Thymus (tissue), 11 donors: Measurements from ENCODE around the gene PGS1. TPM values are rescaled to one million over a fixed set of nuclear protein-coding genes. Genes with fewer than 3 reads are reported as not detected.

Experiments
- DNase-seq, 9 donors: peaks; one replicate each; pipeline ENCODE4 v3.0.0-alpha.2; 2013; ENCODE audit warnings: low spot score in 9 of 9, low read depth in 6 of 9, missing footprints in 1 of 9
- H3K27ac ChIP-seq, 2 donors: one replicate each; pipeline ENCODE4 v1.5.1; 2013; ENCODE audit warnings: control low read depth in 1 of 2, low read depth in 1 of 2, low read length in 1 of 2, mild to moderate bottlenecking in 1 of 2, moderate library complexity in 1 of 2
- H3K27me3 ChIP-seq, 2 donors: one replicate each; pipeline ENCODE4 v1.5.1; 2013; ENCODE audit warnings: low read length in 1 of 2; ENCODE audit not compliant: control insufficient read depth in 2 of 2, insufficient read depth in 1 of 2
- H3K36me3 ChIP-seq, 2 donors: one replicate each; pipeline ENCODE4 v1.5.1; 2013; ENCODE audit warnings: low read length in 1 of 2, mild to moderate bottlenecking in 1 of 2, moderate library complexity in 1 of 2; ENCODE audit not compliant: control insufficient read depth in 2 of 2, insufficient read depth in 2 of 2
- H3K4me1 ChIP-seq, 2 donors: one replicate each; pipeline ENCODE4 v1.5.1; 2013; ENCODE audit warnings: low read length in 2 of 2; ENCODE audit not compliant: control insufficient read depth in 2 of 2, insufficient read depth in 2 of 2
- H3K4me3 ChIP-seq, 2 donors: one replicate each; pipeline ENCODE4 v1.5.1; 2013; ENCODE audit warnings: low read length in 2 of 2, control low read depth in 1 of 2, mild to moderate bottlenecking in 1 of 2
- H3K9me3 ChIP-seq, 2 donors: one replicate each; pipeline ENCODE4 v1.5.1; 2013; ENCODE audit warnings: low read length in 1 of 2, mild to moderate bottlenecking in 1 of 2; ENCODE audit not compliant: control insufficient read depth in 2 of 2, insufficient read depth in 1 of 2
- WGBS: extraction: QIAGEN DNeasy Blood & Tissue Kit; methylation state at CpG from one replicate; pipeline ENCODE4 v1.1.7; 2013; 5-methylcytosine and 5-hydroxymethylcytosine counted together
- polyA plus RNA-seq: library from polyadenylated mRNA; stranded (reverse); fragments of 200-250 nt; gene quantifications from one replicate; pipeline ENCODE4 v1.2.3, GENCODE V29; 2013
- total RNA-seq: library from RNA; stranded (reverse); fragments of 120-200 nt; gene quantifications from one replicate; pipeline ENCODE4 v1.2.4, GENCODE V29; 2013
- donor health status: healthy.

The PGS1 gene
- total and polyA plus RNA-seq, 2 donors, result 32.1 to 34.6 TPM

DNA sequence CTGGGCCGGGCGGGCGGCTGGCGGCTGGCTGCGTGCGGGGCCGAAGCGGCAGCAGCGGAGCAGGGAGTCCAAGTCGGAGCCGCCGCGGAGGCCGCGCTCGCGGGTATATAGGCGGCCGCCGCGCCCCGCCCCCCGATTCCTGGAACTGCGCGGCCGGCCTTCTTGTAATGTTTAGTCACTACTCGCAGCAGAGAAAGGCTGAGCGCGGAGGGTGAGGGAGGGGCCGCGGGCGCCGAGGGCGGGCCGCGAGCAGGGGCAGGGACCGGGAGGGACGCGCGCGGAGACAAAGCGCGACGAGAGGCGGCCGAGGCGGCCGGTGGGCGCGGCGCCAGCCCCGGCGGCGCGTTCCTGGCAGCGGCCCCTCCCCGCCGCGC lies 18.5 kb upstream of the PGS1 start, which contains the start of gene SOCS3:
Gene SOCS3 (minus strand): TSS at position 81 of the 374 bp plus-strand sequence. CDS start 982 bp downstream, outside the sequence.
- under 1% methylated on average over 59 of the region's 59 CpGs for WGBS
- H3K27me3 ChIP-seq, result peaks cover 20 to 70% of the 10 kb centered on the region in 2 donors
- peak within 1 kb of the TSS; percentile 77 to 83 for H3K27ac ChIP-seq
- peaks cover 0 to 8% of the 10 kb centered on the region in 2 donors for H3K9me3 ChIP-seq
- H3K36me3 ChIP-seq, result peaks cover 20 to 24% of the 10 kb centered on the region in 2 donors
- DNase-seq, result peak in 7 of 9 donors; percentile 64 to 91 (median 79)
- peaks cover 34 to 55% of the 10 kb centered on the region in 2 donors for H3K4me1 ChIP-seq
- peak within 1 kb of the TSS; percentile 70 to 74 for H3K4me3 ChIP-seq

- Histone ChIP-seq H3K4me3 (peak overlapping the region; percentile 70 to 74), H3K27me3 (peaks cover 25 to 76% of the 10 kb centered on the region in 2 donors), H3K36me3 (peaks cover 20 to 24% of the 10 kb centered on the region in 2 donors), H3K27ac (peak overlapping the region; percentile 33 to 83), H3K9me3 (peaks cover 0 to 6% of the 10 kb centered on the region in 2 donors), H3K4me1 (peaks cover 28 to 52% of the 10 kb centered on the region in 2 donors)
- DNase-seq, result peak in 5 of 9 donors; percentile 73 to 84 (median 76)
- 6% methylated on average over 49 of the region's 49 CpGs for WGBS
Observed at GRCh38 chr17:78360371-78361224, 17.9 kb upstream of the PGS1 start.

DNA sequence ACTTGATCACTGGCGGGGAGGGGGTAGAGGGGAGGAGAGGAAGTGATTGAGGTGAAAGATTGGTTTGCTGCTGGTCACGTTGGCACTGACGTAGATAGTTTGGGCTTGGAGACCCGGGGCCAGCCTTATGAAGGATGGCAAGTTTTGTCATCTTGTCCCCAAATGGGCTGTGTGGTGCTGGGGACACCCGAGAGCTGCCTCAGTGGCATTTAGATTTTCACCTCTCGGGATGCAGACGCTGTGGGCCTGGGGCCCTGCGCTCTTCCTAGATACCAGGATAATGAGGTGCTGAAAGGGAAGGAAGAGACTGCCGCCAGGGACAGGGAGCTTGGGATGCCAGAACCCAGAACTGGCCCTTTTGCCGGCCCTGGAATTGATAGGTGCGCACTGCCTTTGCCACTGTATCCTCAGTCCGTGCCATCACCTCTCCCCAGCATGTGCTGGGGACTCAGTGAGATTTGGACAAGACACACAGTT lies 17.2 kb upstream of the PGS1 start:
- Histone ChIP-seq H3K4me1 (peaks cover 21 to 52% of the 10 kb centered on the region in 2 donors), H3K4me3 (no peak overlapping the region), H3K27ac (no peak overlapping the region), H3K27me3 (peaks cover 28 to 83% of the 10 kb centered on the region in 2 donors), H3K36me3 (peaks cover 20 to 22% of the 10 kb centered on the region in 2 donors), H3K9me3 (no peaks in the 10 kb centered on the region)
- 87% methylated on average over 12 of the region's 12 CpGs for WGBS
- no peak for DNase-seq

- no peak overlapping the region for H3K27ac ChIP-seq
- WGBS, result 96% methylated on average over 5 of the region's 5 CpGs
- peaks cover 14 to 44% of the 10 kb centered on the region in 2 donors for H3K4me1 ChIP-seq
- peaks cover 16 to 17% of the 10 kb centered on the region in 2 donors for H3K36me3 ChIP-seq
- H3K27me3 ChIP-seq, result peaks cover 28 to 90% of the 10 kb centered on the region in 2 donors
- no peaks in the 10 kb centered on the region for H3K9me3 ChIP-seq
- no peak overlapping the region for H3K4me3 ChIP-seq
- DNase-seq, result no peak
Observed at GRCh38 chr17:78362232-78362631, 16.2 kb upstream of the PGS1 start.

GRCh38 chr17:78362671-78363070 lies 15.8 kb upstream of the PGS1 start:
- no peak overlapping the region for H3K27ac ChIP-seq
- DNase-seq, result no peak
- 98% methylated on average over 7 of the region's 7 CpGs for WGBS
- H3K27me3 ChIP-seq, result peaks cover 28 to 89% of the 10 kb centered on the region in 2 donors
- H3K4me3 ChIP-seq, result no peak overlapping the region
- H3K9me3 ChIP-seq, result no peaks in the 10 kb centered on the region
- peaks cover 12 to 13% of the 10 kb centered on the region in 2 donors for H3K36me3 ChIP-seq
- peaks cover 10 to 40% of the 10 kb centered on the region in 2 donors for H3K4me1 ChIP-seq

DNA sequence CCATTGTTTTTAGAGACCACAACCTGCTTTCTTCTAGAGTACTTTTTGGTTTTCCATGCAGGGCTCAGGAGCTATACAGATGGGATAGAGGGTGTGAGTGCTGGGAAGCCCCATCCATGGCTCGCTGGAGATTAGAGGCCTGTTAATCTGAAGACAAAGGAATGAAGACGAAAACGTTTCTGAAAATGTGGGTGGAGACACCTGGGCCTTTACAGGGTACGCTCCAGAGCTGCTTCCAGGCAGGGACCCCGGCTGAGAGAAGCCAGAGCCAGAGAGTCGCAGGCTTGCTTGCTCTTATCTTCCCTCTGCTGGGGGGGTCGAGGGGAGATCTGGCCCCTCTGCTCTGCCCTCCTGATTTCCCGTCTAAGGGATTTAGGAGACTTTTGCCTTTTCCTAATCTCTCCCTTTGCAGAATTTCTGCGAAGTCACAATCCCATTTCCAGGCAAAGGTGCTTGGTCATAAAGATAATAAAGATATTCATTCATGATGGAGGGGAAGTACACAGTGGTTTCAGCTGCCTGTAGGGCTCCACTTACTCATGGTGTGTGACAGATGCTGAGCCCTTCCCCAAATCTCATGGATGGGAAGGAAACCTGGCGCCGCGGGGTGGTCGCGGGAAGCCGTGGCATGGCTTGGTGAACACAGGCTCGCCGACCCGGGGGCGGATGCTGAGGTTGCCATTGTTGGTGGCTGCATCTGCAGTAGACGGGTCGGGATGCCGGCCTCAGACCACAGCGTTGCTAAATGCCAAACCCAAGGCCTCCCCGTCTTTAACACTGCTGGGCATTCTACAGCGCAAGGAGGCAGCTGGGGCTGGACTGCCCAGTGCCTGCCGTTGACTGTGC lies 13.8 kb upstream of the PGS1 start:
- Histone ChIP-seq H3K4me3 (no peak overlapping the region), H3K9me3 (no peaks in the 10 kb centered on the region), H3K27me3 (peaks cover 23 to 74% of the 10 kb centered on the region in 2 donors), H3K36me3 (no peaks in the 10 kb centered on the region), H3K4me1 (peaks cover 0 to 23% of the 10 kb centered on the region in 2 donors), H3K27ac (no peak overlapping the region)
- WGBS, result 23% methylated on average over 26 of the region's 26 CpGs
- DNase-seq, result no peak

DNA sequence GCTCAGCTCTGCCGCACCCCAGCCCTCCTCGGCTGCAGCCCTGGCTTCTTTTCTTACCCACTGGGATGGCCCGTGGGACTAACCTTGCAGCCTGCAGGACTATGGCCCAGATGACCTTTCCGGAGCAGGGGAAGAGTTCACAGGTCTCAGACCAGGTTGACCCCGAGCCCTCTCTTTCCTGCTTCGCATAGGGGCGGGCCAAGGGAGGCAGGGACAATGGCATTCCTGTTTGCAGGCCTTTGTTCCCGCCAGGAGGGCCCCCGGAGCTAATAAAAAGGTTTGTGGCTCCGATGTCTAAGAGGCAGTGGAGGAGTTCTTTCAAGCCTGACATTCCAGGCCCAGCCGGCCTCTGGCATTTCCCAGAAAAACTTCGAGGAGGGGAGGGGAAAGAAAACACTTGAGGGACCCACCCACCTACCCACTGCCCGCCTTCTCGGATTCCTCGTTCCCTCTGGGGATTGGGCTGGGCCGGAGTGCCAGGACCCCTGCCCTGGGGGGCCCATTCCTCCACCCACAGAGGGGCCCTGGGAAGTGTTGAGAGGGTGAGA lies 12.8 kb upstream of the PGS1 start:
- WGBS, result 92% methylated on average over 16 of the region's 16 CpGs
- no peak for DNase-seq

DNA sequence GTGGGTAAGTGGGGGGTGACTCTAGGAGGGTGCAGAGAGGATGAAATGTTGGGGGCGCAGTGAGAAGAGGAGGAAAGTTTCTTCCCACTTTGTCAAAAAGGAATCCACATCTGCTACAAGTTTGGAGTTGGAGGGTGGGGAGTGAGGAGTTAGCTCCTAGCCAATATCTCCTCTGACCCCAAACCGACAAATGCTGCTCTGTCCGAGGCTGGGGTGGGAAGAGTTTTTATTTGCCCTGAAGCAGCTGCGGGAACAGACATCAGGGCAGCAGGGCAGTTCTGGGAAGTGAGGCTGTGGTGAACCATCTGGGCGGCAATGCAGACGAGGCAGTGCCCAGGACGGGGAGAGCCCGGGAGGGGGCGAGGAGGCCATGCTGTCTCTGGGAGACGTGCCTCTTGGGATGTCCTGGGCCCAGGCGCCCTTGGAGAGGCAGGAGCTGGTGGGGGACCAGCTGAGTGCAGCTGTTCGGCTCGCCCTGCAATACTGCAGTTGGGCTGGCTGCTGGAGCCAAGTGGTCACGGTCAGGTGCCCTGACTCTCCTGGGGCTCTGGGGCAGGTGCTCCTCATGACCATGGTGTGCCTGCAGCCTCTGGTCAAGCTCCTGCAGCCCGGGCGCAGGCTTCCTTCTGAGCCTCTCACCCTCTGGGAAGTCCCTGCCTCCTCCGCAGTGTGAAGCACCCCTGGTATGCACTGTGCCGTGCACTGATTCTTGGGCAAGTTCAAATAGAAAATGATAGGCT lies 12.2 kb upstream of the PGS1 start:
- H3K4me3 ChIP-seq, result no peak overlapping the region
- 84% methylated on average over 18 of the region's 18 CpGs for WGBS
- no peak for DNase-seq

More for the DNA sequence above, 12.8 kb upstream of the PGS1 start:
- Histone ChIP-seq H3K4me3 (no peak overlapping the region), H3K27ac (peak overlapping the region in 1 of 2 donors; percentile 8), H3K4me1 (peaks cover 0 to 19% of the 10 kb centered on the region in 2 donors), H3K27me3 (peaks cover 23 to 70% of the 10 kb centered on the region in 2 donors), H3K9me3 (no peaks in the 10 kb centered on the region), H3K36me3 (no peaks in the 10 kb centered on the region)

More for the DNA sequence above, 12.2 kb upstream of the PGS1 start:
- Histone ChIP-seq H3K27me3 (peaks cover 23 to 66% of the 10 kb centered on the region in 2 donors), H3K4me1 (peaks cover 0 to 18% of the 10 kb centered on the region in 2 donors), H3K9me3 (no peaks in the 10 kb centered on the region), H3K27ac (no peak overlapping the region), H3K36me3 (no peaks in the 10 kb centered on the region)
